T follicular helper cell (primary cell): Measurements from ENCODE around the gene ARHGAP15.

Source experiments
- DNase-seq: peaks from one replicate; pipeline ENCODE4 v3.0.0-alpha.2; 2020; ENCODE audit warnings: low read depth

ARHGAP15 gene

DNA sequence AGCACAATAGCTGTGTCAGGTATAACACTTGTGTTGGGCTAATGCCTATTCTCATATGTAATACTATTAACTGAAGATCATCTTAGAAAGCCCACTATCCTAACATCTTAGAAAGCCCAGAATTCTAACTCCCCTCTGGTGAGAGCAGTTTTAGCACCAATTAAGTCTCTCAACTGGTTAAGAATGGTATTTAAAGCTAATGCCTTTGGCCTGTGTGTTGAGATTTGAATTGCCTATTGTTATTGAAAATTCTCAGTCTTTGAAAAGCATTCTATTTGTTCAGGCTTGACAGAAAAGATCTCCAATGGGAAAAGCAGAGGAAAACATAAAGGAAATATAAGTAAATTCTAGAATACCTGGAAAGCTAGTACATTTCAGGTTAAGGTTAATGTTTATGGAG lies 352.5 kb downstream of the ARHGAP15 start:
- no peak for DNase-seq

DNA sequence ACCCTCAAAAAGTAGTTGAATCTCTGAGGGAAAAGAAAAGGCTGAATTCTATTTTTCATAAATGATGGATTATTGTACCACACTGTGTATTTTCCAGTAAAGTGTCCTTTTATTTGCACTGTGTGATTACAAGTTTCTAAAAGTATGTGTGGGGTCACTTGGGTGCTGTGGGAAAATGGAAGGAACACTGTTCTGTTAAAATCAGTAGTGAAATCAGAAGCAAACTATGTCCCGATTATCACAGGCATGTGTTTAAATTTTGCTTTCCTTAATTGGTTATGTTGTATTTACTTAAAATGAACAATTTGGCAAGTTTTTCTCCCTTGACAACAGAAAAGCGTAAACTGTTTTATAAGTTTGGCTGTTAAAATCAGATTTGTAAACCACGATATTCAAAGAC lies 353.1 kb downstream of the ARHGAP15 start:
- DNase-seq: no peak

DNA sequence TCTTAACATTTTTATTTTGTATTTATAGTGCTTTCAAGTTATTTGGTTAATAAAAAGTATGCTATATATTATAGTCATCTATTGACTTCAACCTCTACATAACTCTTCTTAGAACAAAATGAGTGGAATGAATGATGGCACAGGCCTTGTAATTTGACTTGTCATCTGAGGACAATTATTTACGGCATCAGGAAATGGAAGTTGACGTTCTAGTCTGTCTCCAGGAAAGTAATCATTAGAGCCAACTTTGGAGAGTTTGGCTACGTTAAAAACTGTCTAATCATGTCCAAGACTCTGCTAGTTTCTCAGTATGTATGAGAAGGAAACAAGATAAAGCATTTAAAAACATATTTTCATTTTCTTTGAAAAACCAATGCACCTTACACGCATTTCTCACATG lies 353.6 kb downstream of the ARHGAP15 start:
- no peak for DNase-seq

DNA sequence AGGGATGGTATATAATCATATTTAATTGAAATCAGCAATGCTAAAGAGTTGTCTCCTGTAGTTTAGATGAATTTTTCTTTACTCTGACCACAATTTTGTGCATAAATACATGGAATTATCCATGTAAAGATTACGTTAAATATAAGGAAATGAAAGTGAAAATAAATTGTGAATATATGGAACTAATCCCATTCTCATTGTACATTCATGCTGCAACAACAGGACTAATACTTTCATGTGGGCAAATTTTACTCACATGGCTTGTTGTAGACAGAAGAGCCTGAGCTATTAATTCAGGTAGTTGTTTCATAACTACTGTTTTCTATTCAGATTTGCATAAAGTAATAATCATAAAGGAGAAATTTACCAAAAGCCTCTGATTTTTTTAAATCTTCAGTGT lies 357.8 kb downstream of the ARHGAP15 start:
- no peak for DNase-seq

DNA sequence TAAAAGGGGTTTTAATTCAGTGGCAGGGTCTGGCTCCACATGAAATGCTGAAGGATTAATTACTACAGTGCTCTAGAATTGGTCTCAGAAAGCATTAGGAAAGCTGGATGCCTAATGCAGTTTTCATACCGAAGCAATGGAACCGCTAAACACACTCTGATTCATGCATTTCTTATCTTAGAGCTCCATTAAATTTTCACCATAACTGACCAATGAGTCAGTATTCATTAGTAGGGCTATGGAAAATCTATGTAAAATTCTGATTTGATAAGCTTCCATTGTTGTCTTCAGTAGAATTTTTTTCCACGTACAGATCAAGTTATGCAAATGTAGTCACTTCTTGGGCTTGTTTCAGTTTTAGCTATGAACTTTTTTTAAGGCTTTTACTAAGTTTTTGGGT lies 359.9 kb downstream of the ARHGAP15 start:
- no peak for DNase-seq

DNA sequence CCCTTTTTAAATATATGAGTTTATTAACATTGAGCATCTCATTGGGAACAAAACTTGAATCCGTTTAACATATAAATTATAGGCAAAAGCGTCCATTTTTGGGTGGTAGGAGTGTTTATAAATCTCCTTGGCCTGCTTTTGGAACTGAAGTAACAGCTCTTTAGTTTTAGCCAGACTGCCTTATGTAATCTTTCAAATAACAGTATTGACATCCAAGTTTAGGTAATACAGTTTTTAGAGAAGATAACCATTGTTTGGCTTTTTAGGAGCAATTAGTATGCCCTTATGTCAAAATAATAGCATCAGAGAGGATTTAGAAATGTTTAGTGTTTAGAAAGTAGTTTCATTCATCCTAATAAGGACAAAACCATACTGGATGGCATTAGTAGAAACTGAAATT lies 361.9 kb downstream of the ARHGAP15 start:
- DNase-seq: no peak

DNA sequence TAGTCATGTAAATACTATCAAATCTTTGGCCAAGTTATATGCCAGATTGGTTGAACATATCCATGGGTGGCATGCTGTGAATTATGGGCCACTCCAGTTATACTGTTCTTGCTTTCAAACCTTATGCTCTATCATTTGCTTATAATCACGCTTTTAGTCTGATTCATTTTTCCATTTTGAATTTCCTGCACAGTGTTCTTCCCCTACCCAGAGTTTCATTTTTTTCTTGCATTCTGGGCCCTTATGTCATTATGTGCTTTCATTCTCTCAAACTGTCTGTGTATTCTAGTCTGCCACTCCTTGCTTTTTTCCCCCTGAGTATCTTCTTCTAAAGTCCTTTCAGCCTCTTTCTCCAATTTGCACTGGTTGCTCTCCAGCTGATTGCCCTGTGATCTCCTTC lies 364.1 kb downstream of the ARHGAP15 start:
- no peak for DNase-seq

DNA sequence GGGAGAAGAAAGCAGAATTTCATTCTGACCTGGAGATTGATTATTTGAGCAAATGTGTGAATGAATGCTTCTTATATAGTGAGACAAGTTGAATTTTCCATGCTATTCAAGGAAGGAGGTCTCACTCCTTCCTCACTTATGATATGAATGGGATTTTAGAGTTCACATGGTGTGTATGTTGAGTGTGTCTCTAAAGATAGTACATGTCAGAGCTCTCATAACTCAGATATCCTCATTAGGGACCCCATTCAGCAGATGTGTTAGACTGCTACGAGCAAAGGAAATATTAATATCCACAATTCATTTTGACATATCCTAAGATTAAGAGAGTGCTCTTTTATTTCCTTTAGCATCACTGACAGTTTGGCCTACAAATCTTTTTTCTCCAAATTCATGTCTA lies 368.5 kb downstream of the ARHGAP15 start:
- no peak for DNase-seq

DNA sequence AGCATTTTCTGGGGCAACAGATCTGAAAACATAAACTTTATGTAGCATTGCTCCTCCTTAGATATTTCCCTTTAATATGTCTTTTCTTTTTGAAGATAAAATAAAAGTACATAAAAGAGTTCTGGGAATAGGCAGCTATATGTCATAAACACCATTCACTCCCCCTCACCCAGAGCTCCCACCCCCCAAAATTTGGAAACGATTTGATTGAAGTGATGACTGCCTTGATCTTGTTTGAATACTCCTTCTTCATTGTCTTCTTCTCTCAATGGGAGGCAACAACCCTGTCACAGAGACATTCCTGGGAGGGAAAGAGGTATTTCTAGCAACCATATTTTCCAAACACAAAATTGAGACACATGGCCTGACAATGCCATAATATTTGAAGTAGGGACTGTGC lies 369.3 kb downstream of the ARHGAP15 start:
- no peak for DNase-seq

DNA sequence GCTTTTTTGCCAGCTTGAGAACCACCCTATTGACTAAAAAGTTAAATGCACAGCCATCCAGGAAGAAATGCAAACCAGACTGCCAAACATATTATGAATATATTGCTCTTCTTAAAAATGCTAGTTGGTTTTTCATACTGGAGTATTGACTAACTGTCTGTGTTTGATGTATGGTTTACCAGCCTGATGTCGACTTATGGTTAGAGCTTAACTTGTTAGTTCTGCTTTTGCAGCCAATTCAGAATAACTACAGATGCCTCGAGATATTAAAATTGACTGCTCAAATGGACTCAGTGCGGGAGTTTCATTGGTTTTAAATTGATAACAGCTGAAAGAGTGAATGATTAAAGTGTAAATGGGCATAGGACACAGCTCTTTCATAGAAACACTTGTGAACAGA lies 369.8 kb downstream of the ARHGAP15 start:
- DNase-seq: no peak

DNA sequence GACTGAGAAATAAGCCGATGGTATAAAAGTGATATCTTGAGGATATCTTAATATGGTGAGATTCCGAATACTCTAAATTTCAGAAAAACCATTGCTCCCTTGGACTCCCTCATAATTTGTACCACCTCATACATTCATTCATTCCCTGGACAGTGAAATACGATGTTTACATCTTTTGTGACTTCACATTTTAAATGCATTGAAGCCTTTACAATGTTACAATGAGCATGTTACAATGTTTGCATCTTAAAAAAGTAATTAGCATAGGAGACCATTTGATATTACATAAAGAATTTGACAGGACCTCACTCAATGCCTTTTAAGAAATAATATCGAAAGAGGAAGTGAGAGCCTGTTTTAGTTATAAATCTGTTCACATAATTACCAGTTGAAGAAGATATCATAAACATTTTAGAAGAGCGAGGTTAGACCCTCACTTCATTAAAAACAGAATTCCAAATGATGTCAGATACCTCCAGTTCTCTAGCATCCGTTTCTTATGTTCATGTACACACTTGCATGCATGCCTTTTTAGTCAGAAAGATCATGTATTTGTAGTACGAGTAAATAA lies 372.0 kb downstream of the ARHGAP15 start:
- DNase-seq: no peak

DNA sequence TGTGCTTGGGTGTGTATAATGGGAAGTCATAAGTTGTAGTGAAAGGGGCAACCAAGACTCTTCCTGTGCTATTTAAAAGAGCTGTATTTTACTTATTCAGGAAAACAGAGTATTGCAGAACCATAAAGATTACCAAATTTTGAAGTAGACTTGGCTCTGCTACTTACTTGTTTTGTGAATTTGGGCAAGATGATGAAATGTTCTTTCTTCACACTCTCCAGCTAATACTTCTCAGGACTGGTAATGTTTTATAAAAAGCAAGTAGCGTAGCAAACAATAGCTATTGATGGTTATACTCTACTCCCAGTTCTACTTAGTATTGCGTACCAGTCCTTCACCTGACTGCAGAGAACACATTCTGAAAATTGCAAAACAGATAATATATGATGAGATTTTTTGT lies 374.1 kb downstream of the ARHGAP15 start:
- no peak for DNase-seq

DNA sequence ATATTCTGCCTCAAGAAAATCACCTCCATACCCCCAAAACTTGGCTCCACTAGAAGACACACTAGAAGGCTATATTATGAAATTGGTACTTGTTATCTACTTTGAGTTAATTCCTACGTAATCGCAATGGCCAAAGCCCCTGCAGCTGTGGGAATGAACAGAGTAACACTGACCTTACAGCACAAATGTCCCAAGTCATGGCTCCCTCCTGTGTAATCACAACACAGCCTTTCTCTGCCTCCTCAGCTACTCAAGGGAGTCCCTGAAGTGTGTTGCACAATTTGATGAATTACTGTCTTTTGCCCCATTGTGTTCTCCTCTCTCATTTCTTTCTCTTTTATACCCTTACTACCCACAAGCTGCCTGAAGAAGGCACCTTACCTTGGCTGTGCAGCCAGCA lies 375.2 kb downstream of the ARHGAP15 start:
- DNase-seq: no peak

DNA sequence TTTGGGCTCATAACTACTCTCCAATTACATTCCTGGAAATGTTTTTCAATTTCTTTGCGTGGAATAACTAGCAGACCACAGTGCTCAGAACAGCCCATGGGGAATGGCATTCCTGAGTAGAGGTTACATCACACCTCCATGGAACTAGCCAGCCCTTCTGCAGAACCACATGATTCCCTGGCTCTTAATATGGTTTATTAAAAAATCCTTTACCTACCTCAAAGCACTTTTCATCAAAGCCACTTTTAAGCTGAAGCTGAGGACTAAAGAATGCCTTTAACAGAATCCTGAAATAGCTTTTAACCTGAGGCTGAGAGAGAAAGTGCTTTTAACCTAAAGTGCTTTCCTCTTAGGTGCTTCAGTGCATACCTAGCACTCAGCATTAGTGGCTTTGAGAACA lies 376.3 kb downstream of the ARHGAP15 start:
- no peak for DNase-seq

DNA sequence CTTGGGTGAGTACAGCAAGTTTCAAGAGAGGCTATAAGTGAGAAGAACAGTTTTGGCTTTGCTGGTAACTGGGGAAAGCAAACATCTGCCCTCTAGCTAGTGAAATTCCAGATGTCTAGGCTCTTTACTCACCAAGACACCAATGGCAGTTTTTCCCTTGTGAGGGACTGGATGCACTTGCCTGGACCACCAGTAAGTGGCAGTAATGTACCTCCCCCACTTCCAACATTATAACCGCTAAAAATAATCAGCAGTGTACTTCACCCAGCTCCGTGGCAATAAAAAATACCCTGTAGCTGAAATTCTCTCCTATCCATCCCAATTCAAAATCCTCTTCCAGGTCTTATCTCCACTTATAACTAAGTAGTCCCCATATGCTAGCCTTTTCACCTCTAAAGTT lies 383.9 kb downstream of the ARHGAP15 start:
- no peak for DNase-seq

DNA sequence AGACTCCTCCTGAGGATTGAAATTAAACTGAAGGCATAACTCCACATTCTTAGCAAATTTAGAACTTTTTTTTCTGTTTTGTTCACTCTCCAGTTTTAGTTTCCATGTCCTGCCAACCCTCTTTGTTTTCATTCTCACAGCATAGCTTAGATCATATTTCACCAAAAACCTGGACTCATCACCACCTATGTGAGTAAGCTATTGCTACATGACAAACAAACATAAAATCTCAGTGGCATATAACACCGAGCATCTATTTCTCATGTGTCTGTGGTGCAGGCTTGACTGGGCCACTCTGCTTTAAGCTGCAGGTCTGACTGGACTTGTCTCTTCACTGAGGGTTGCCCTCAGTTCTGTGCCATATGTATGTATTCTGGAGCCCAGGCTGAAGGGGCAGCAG lies 385.2 kb downstream of the ARHGAP15 start:
- DNase-seq: no peak

DNA sequence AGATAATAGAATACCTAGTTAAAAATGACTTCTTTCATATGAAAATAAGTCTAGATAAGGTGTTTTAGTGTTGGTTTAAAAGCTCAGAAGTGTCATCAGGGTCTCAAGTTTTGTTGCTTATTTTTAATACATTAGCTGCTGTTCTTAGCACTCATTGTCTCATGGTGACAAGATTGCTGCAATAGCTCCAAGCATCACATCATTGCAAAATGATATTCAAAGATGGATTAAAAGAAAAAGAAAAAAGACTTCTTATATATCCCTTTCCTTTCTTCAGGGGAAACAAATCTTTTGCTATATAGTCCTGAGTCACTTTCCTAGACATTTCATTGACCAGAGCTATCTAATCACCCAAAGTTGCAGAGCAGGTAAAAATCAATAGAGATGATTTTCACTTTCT lies 386.1 kb downstream of the ARHGAP15 start:
- DNase-seq: no peak

DNA sequence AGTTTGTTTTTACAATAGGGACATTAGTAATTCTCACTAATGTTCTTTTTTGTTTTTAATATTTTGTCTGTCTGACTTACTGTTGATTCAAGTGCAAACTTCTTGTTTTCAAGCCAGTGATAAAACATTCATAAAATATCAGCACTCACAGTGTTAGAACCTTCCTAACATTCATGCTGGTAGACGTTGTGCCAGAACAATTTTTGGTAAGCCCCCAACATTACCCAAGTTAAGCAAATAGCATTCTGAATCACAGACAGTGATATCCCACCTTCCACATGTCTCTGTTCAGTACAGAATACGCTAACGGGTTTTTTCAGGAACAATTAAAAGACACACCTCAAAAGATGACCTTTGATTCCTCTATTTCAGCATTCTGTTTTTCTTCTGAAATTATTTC lies 390.3 kb downstream of the ARHGAP15 start:
- no peak for DNase-seq

DNA sequence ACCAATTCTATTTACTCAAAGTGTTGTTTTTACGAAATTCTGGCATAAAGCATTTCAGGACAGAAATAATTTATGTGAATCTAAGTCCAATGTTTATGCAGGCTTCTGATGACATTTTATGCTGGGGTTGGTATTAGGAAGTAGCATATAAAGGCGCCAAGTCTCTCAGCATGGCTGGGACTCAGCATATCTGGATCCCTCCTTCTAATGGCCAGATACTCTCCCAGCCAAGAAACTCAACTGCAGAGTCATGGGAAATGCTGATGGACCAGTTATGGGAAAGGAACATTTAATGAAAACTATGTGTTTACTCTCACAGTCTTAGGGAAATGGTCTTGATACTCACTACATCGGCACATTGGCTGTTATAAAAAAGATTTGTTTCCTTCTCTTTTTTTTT lies 392.2 kb downstream of the ARHGAP15 start:
- no peak for DNase-seq

DNA sequence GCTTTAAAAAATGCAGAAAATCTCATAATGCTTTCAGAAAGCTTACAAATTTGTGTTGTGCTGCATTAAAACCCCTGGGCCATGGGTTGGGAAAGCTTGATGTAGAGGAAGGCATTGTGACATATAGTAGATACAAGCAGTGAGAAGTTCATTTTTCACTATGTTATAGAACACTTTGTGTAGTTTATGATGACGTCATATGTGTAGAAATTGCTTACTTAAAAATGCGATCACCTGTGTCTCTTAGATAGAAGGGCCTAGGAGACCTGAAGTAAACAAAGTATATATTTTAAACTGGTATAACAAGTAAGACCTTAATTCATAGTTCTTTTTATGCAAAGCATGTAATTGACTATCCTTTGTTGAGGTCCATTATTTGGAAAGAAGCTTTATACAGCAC lies 393.5 kb downstream of the ARHGAP15 start:
- no peak for DNase-seq

DNA sequence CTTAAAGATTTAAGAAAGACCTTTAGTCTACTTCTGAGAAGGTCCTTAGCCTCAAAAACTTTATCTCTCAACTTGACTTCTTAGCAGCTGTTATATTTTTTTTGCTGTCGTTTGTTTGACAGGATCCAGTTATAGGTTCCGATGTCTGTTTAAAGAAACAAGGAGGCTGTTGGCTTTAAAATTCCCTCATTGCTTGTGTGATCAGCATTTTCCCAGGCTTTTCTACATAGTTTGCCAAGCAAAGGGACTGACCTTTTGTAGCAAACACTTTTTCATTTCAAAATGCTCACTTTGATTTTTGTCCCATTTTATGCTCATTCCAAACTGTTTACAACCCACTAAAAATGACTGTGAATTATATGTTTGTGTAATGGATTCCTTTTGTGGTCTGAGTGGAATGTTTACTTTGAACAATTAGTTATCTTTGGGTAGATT lies 394.9 kb downstream of the ARHGAP15 start:
- DNase-seq: no peak

DNA sequence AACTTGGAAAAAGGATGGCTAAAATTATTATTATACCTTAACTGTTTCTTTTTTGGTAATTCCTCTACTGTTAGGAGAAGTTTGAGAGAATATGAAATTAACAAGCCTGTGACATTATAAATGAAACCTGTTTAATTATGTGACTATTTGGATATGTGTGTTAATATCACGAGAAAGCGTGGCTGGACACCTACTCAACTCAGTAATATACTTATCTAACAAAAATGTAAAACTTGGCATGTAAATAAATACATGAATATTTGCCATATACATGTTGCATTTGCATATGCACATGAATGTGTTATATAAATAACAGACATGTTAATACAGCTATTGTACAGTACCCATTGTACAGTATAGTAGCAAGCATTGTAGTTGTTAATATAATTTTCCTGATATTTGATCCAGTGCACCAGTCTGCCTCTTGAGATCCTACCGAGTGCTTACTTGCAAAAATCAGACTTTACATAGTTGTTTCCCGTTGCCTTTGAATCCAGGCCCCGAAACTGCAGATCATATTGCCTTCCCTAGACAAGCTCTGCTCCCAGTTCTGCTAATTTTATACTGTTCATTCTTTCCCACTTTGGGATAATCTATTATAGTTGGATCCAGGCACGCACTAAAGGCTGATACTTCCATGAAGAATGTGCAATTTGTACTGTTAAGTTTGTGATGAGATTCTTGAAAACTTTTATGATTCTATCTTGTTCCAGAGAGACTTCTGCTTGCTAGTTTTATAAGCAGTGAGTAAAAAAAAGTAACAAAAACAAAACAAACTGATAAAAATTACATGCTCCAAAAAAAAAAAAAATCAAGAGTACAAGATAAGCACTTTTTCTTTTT lies 395.6 kb downstream of the ARHGAP15 start:
- DNase-seq: no peak

DNA sequence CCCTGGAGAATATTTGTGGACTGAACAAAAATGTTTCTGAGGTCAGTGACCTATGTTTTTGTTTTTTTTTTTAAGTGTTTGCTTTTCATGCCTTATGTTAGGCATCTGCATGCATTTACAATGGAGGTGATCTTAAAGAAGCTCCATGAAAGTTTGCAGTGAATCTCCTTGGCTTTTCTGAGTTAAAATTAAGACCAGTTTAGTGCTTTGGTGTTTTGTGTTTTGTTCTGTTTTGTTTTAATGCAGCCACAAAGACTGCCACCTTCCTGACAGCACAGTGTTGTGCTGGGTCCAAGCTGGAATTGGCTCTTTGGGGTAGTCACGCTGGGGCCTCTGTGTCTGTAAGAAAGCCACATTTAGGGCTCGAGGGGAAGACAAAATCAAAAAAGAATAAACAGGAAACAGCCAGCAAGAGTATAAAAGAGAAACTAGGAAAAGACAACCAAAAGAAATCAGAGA lies 396.2 kb downstream of the ARHGAP15 start:
- DNase-seq: no peak

DNA sequence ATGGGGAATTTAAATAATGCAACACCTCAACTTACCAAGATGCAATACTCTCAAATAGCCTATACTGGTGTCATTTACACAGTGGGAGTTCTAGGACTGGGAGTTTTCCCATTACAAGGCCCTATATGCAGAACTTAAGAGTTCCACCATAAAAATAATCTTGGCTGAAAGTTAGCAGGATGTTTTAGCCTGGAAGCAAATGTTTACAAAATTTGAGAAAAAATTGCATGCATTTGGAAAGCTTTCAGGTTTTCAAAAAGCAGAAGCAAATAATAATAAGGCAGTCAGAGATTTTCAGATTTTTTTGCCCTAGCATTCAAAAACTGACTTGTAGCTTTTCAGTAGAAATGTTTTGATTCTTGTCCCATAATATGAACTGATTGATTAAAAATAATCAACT lies 397.3 kb downstream of the ARHGAP15 start:
- DNase-seq: no peak
